ENCODE data around the gene CBX5.
"Not testable (repeated sequence)": the region's sequence is repeated elsewhere in the genome, so short reads cannot be mapped to it uniquely, and the experiment has no call there.

The CBX5 gene

GRCh38 chr12:54294152-54294952 is 14.4 kb upstream of the CBX5 start:
- DNase-seq (ENCODE audit: low spot score): peak; percentile 61

GRCh38 chr12:54292931-54293241 is 13.0 kb upstream of the CBX5 start:
- DNase-seq (ENCODE audit: low spot score): no peak

GRCh38 chr12:54292083-54292930 is 12.4 kb upstream of the CBX5 start:
- DNase-seq (ENCODE audit: low spot score): no peak

GRCh38 chr12:54287261-54288157 is 7.6 kb upstream of the CBX5 start:
- no peak for DNase-seq (ENCODE audit: low spot score)

- DNase-seq (ENCODE audit: low spot score): no peak
These were observed 6.4 kb upstream of the CBX5 start for GRCh38 chr12:54286042-54287030.

GRCh38 chr12:54285150-54286041 is 5.5 kb upstream of the CBX5 start:
- DNase-seq (ENCODE audit: low spot score): no peak

GRCh38 chr12:54284070-54284780 is 4.3 kb upstream of the CBX5 start:
- DNase-seq (ENCODE audit: low spot score): not testable (repeated sequence)

GRCh38 chr12:54282949-54283593 is 3.1 kb upstream of the CBX5 start:
- no peak for DNase-seq (ENCODE audit: low spot score)

GRCh38 chr12:54281694-54282093 is 1.8 kb upstream of the CBX5 start:
- DNase-seq (ENCODE audit: low spot score): not testable (repeated sequence)

- not testable (repeated sequence) for DNase-seq (ENCODE audit: low spot score)
These were observed 1.3 kb upstream of the CBX5 start for GRCh38 chr12:54281261-54281638.

- peak; percentile 95 for DNase-seq (ENCODE audit: low spot score)
These were observed 742 bp upstream of the CBX5 start, which contains the start of gene HNRNPA1 for GRCh38 chr12:54280468-54281260. TSS of gene HNRNPA1 (plus strand) at chr12:54280726. CDS start at chr12:54280808, 82 bp downstream.

GRCh38 chr12:54279227-54279631 is 693 bp downstream of the CBX5 start:
- no peak for DNase-seq (ENCODE audit: low spot score)

- DNase-seq (ENCODE audit: low spot score): peak; percentile 74
These were observed 2.1 kb downstream of the CBX5 start for GRCh38 chr12:54277823-54278276.

GRCh38 chr12:54276368-54276767 is 3.6 kb downstream of the CBX5 start:
- DNase-seq (ENCODE audit: low spot score): no peak

- no peak for DNase-seq (ENCODE audit: low spot score)
These were observed 5.9 kb downstream of the CBX5 start for GRCh38 chr12:54273981-54274380.

- DNase-seq (ENCODE audit: low spot score): no peak
These were observed 7.7 kb downstream of the CBX5 start for GRCh38 chr12:54272214-54272613.

GRCh38 chr12:54270345-54270744 is 9.6 kb downstream of the CBX5 start:
- no peak for DNase-seq (ENCODE audit: low spot score)

- DNase-seq (ENCODE audit: low spot score): no peak
These were observed 13.1 kb downstream of the CBX5 start for GRCh38 chr12:54266852-54267251.
